Measurements from ENCODE around the gene PPP2R5A. TPM values are rescaled to one million over a fixed set of nuclear protein-coding genes. Genes with fewer than 3 reads are reported as not detected.

The PPP2R5A gene
- total RNA-seq, 4 donors from 2014 or later: 32.2 to 68.3 (median 51.8) TPM

DNA sequence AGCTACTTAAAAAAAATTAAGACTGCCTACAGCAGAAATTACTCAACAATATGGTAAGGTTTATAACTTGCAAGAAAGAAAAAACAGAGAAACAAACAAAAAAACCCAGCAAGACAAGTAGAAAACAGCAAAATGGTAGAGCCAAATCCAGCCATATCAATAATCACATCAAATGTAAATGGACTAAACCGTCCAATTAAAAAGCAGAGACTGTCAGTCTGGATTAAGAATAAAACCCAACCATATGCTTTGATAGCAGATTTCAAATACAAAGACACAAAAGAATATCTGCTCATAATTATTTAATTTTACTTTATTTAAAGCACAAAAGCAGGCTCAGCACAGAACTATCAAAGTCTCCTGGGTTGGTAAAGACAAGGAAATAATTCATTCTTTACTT lies 112.0 kb downstream of the PPP2R5A start:
- TF ChIP-seq, protein P1, sequence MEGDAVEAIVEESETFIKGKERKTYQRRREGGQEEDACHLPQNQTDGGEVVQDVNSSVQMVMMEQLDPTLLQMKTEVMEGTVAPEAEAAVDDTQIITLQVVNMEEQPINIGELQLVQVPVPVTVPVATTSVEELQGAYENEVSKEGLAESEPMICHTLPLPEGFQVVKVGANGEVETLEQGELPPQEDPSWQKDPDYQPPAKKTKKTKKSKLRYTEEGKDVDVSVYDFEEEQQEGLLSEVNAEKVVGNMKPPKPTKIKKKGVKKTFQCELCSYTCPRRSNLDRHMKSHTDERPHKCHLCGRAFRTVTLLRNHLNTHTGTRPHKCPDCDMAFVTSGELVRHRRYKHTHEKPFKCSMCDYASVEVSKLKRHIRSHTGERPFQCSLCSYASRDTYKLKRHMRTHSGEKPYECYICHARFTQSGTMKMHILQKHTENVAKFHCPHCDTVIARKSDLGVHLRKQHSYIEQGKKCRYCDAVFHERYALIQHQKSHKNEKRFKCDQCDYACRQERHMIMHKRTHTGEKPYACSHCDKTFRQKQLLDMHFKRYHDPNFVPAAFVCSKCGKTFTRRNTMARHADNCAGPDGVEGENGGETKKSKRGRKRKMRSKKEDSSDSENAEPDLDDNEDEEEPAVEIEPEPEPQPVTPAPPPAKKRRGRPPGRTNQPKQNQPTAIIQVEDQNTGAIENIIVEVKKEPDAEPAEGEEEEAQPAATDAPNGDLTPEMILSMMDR (IDR thresholded peaks at IDR 0.05): no peak
- TF ChIP-seq POLR2A (IDR thresholded peaks at IDR 0.05) (no peak), EP300 (IDR thresholded peaks at IDR 0.05; ENCODE audit: low read depth) (no peak), POLR2AphosphoS5 (IDR thresholded peaks at IDR 0.05) (no peak)
- Histone ChIP-seq H3K27me3 (no peaks in the 10 kb centered on the region), H3K4me1 (no peaks in the 10 kb centered on the region), H3K4me3 (no peak overlapping the region), H3K36me3 (peaks cover 0 to 5% (median 0%) of the 10 kb centered on the region in 4 donors), H3K9me3 (peaks cover 13 to 14% of the 10 kb centered on the region in 2 donors), H3K27ac (no peak overlapping the region)
- in situ Hi-C loops (cut with MboI; ENCODE audit: low pct_ligation_motif_present in 1 of 4, low pct_unique_long_range_greater_than_20kb in 1 of 4, low sequenced_read_pairs in 3 of 4) (no loop called here), intact Hi-C loops (cut with DNase I; ENCODE audit: low total_unique reads) (no loop called here)
- no peak for DNase-seq
- WGBS, 2 donors (ENCODE audit: low coverage in 1 of 2): 83 to 90% methylated on average over 1 of the region's 1 CpG

DNA sequence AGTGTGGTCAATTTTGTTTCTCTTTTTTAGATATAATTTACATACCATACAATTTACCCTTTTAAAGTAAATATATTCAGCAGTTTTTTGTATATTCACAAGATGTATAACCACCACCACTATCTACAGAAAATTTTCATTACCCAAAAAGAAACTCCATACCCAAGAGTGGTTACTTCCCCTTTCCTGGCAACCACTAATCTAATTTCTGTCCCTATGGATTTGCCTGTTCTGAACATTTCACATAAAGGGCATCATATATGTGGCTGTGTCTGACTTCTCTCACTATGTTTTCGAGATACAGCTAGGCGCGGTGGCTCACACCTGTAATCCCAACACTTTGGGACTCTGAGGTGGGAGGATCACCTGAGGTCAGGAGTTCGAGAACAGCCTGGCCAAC lies 115.8 kb downstream of the PPP2R5A start:
- TF ChIP-seq, protein P1 (IDR thresholded peaks at IDR 0.05): no peak
- TF ChIP-seq POLR2A (IDR thresholded peaks at IDR 0.05) (no peak), EP300 (IDR thresholded peaks at IDR 0.05; ENCODE audit: low read depth) (no peak), POLR2AphosphoS5 (IDR thresholded peaks at IDR 0.05) (no peak)
- H3K4me1 ChIP-seq: no peaks in the 10 kb centered on the region
- intact Hi-C loops (cut with DNase I; ENCODE audit: low total_unique reads) (no loop called here), in situ Hi-C loops (cut with MboI; ENCODE audit: low pct_ligation_motif_present in 1 of 4, low pct_unique_long_range_greater_than_20kb in 1 of 4, low sequenced_read_pairs in 3 of 4) (no loop called here)
- no peak for DNase-seq
- peaks cover 11 to 12% of the 10 kb centered on the region in 2 donors for H3K9me3 ChIP-seq
- no peaks in the 10 kb centered on the region for H3K27me3 ChIP-seq
- WGBS, 2 donors (ENCODE audit: low coverage in 1 of 2): 91% methylated on average over 4 of the region's 4 CpGs; no CpG with 5 or more reads in 1 of the 2 donors
- no peak overlapping the region for H3K4me3 ChIP-seq
- peaks cover 0 to 5% (median 0%) of the 10 kb centered on the region in 4 donors for H3K36me3 ChIP-seq
- no peak overlapping the region for H3K27ac ChIP-seq

DNA sequence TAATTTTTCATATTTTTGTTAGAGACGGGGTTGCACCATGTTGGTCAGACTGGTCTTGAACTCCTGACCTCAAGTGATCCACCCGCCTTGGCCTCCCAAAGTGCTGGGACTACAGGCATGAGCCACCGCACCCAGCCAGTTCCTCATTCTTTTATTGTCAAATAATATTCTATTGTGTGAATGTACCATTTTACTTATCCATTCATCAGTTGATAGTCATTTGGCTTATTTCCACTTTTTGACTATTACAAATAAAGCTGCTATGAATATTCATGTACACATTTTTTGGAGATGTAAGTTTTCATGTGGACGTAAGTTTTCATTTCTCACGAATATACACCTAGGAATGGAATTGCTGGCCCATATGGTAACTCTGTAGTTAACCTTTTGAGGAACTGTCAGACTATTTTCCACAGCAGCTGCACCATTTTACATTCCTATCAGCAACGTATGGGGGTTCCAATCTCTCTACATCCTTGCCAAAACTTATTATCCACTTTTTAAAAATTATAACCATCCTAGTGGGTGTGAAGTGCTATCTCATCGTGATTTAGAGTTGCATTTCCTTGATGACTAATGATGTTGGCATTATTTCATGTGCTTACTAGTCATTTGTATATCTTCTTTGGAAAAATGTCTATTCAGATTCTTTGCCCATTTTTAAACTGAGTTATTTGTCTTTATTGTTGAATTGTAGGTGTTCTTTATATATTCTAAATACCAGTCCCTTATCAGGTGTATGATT lies 116.8 kb downstream of the PPP2R5A start:
- no peak for DNase-seq
- no peak overlapping the region for H3K4me3 ChIP-seq
- H3K36me3 ChIP-seq: peaks cover 0 to 5% (median 0%) of the 10 kb centered on the region in 4 donors
- in situ Hi-C loops (cut with MboI; ENCODE audit: low pct_ligation_motif_present in 1 of 4, low pct_unique_long_range_greater_than_20kb in 1 of 4, low sequenced_read_pairs in 3 of 4): no loop called here
- H3K9me3 ChIP-seq: peaks cover 2 to 3% of the 10 kb centered on the region in 2 donors
- H3K4me1 ChIP-seq: no peaks in the 10 kb centered on the region
- intact Hi-C loops (cut with DNase I; ENCODE audit: low total_unique reads): no loop called here
- no peak for TF ChIP-seq POLR2AphosphoS5 (IDR thresholded peaks at IDR 0.05)
- TF ChIP-seq, protein P1 (IDR thresholded peaks at IDR 0.05): no peak
- TF ChIP-seq POLR2A (IDR thresholded peaks at IDR 0.05): no peak
- TF ChIP-seq EP300 (IDR thresholded peaks at IDR 0.05; ENCODE audit: low read depth): no peak
- WGBS, 2 donors (ENCODE audit: low coverage in 1 of 2): 86 to 89% methylated on average over 4 to 7 of the region's 7 CpGs
- H3K27ac ChIP-seq: no peak overlapping the region
- no peaks in the 10 kb centered on the region for H3K27me3 ChIP-seq

DNA sequence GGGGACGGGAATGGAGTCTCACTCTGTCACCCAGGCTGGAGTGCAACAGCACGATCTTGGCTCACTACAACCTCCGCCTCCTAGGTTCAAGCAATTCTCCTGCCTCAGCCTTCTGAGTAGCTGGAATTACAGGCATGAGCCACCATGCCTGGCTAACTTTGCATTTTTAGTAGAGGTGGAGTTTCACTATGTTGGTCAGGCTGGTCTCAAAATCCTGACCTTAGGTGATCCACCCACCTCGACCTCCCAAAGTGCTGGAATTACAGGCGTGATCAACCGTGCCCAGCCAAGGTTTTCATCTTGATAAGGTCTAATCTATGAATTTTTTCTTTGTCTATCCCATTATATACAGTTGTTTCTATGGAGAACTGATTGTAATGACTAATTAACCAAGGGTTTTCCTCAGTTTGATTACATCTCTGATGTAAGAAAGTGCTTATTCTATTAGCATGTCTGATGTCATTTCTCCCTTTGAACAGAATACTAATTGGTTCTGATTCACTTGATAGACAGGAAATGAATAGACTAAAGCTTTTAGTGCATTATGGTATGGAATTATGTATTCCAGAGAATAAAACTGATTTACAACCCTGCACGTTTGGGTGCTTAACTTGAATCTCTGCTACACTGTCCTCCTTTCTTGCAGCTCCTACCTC lies 117.6 kb downstream of the PPP2R5A start:
- WGBS, 2 donors (ENCODE audit: low coverage in 1 of 2): 71 to 89% methylated on average over 3 to 7 of the region's 7 CpGs
- no peaks in the 10 kb centered on the region for H3K9me3 ChIP-seq
- no peaks in the 10 kb centered on the region for H3K36me3 ChIP-seq
- intact Hi-C loops (cut with DNase I; ENCODE audit: low total_unique reads) (no loop called here), in situ Hi-C loops (cut with MboI; ENCODE audit: low pct_ligation_motif_present in 1 of 4, low pct_unique_long_range_greater_than_20kb in 1 of 4, low sequenced_read_pairs in 3 of 4) (no loop called here)
- H3K27me3 ChIP-seq: no peaks in the 10 kb centered on the region
- TF ChIP-seq, protein P1 (IDR thresholded peaks at IDR 0.05): no peak
- DNase-seq: no peak
- H3K4me1 ChIP-seq: no peaks in the 10 kb centered on the region
- no peak overlapping the region for H3K4me3 ChIP-seq
- no peak overlapping the region for H3K27ac ChIP-seq
